ENCODE results near the gene PYCR2.

Gene PYCR2

DNA sequence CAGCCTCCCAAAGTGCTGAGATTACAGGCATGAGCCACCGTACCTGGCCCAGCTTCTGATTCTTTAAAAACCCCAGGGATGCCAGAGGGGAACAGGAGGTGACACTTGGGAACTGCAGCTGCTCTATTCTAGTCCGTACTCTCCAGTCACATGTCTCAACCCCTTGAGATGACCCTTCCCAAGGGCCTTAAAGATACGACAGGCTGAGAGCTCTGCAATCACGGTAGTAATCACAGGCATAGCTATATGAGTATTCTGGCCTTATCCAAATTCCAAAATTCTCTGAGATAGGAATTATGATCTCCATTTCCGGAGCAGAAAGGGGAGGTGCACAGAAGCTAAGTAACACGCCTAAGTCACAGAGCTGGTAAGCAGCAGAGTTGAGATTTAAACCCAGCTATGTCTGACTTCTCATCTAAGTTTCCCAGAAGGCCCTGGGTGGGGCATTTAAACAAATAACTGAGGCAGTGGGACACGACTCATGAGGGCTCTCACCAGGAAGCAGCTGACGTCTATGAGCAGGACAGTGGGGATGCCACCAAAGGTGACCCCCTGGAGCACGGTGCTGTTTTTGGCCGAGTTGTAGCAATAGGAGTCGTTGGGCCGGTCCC, 47.0 kb downstream of the PYCR2 start:
- H3F3A ChIP-seq (ENCODE audit: insufficient read depth) = no peaks in the 10 kb centered on the region
- H2AFZ ChIP-seq (ENCODE audit: low read depth, low read length, severe bottlenecking) = no peak overlapping the region
- no peaks in the 10 kb centered on the region for H4K20me1 ChIP-seq (ENCODE audit: low read depth, low read length)
- no peaks in the 10 kb centered on the region for H3K79me2 ChIP-seq (ENCODE audit: insufficient read depth, low read length)
- H3K9ac ChIP-seq (ENCODE audit: low read length) = no peak overlapping the region
- H3K27ac ChIP-seq (ENCODE audit: low read depth, low read length) = no peak overlapping the region
- H3K9me2 ChIP-seq (replicated peaks; ENCODE audit: insufficient read depth, low read length) = no peaks in the 10 kb centered on the region
- no peaks in the 10 kb centered on the region for H3K9me3 ChIP-seq (ENCODE audit: insufficient read depth, low read length)
- no peaks in the 10 kb centered on the region for H3K27me3 ChIP-seq (ENCODE audit: low read length)
- H3K4me2 ChIP-seq (ENCODE audit: low read depth, low read length, poor library complexity, severe bottlenecking) = no peak overlapping the region
- no peaks in the 10 kb centered on the region for H3K36me3 ChIP-seq (ENCODE audit: low read length)
- H3K4me3 ChIP-seq (ENCODE audit: insufficient read depth, low read length, poor library complexity, severe bottlenecking) = no peak overlapping the region
- TF ChIP-seq, protein P1, sequence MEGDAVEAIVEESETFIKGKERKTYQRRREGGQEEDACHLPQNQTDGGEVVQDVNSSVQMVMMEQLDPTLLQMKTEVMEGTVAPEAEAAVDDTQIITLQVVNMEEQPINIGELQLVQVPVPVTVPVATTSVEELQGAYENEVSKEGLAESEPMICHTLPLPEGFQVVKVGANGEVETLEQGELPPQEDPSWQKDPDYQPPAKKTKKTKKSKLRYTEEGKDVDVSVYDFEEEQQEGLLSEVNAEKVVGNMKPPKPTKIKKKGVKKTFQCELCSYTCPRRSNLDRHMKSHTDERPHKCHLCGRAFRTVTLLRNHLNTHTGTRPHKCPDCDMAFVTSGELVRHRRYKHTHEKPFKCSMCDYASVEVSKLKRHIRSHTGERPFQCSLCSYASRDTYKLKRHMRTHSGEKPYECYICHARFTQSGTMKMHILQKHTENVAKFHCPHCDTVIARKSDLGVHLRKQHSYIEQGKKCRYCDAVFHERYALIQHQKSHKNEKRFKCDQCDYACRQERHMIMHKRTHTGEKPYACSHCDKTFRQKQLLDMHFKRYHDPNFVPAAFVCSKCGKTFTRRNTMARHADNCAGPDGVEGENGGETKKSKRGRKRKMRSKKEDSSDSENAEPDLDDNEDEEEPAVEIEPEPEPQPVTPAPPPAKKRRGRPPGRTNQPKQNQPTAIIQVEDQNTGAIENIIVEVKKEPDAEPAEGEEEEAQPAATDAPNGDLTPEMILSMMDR (IDR thresholded peaks at IDR 0.05; ENCODE audit: insufficient read depth, low read length, poor library complexity, severe bottlenecking) = no peak
- no peak for TF ChIP-seq EZH2phosphoT487 (conservative IDR thresholded peaks at IDR 0.05; ENCODE audit: low read length)

DNA sequence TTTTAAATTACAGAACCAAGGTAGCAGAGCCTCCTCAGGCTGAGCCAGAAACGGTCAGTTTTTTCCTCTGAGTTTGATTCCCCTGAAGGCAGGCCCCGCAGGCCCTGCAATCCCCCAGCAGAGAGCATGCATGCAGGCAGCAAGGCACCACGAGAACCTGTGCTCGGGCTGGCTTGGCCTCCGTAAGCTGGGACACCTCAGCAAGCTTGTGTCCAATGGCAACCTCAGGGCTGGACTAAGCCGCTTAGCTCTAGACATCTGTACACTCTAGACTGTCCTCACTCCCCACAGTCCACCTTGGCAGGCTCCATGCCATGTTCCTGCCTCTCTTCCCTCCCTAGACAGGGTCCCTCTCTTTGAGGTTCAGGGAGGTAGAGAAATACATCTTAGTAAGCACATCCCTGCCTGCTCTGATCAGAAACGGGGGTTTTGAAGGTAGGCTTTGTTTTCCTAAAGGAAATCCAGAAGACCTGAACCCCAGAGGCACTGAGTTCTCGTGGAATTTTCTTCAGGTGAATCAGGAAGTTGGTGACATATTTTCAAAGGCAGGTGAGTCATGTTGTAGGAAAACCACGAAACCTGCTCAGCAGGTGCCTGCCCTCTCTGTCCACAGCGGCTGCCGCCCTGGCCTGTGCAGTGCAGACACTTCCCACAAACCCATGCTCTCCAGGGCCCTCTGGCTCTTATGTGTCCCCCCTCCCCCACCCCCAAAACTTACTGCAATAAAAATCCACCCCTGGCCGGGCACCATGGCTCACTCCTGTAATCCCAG, 48.8 kb downstream of the PYCR2 start:
- Histone ChIP-seq H3K79me2 (ENCODE audit: insufficient read depth, low read length) (no peaks in the 10 kb centered on the region), H3K9ac (ENCODE audit: low read length) (no peak overlapping the region), H3K36me3 (ENCODE audit: low read length) (no peaks in the 10 kb centered on the region), H3K4me3 (ENCODE audit: insufficient read depth, low read length, poor library complexity, severe bottlenecking) (no peak overlapping the region), H3K27me3 (ENCODE audit: low read length) (no peaks in the 10 kb centered on the region), H3K4me2 (ENCODE audit: low read depth, low read length, poor library complexity, severe bottlenecking) (no peak overlapping the region), H4K20me1 (ENCODE audit: low read depth, low read length) (no peaks in the 10 kb centered on the region), H3K9me3 (ENCODE audit: insufficient read depth, low read length) (no peaks in the 10 kb centered on the region), H3K27ac (ENCODE audit: low read depth, low read length) (no peak overlapping the region), H2AFZ (ENCODE audit: low read depth, low read length, severe bottlenecking) (no peak overlapping the region), H3K9me2 (replicated peaks; ENCODE audit: insufficient read depth, low read length) (no peaks in the 10 kb centered on the region), H3F3A (ENCODE audit: insufficient read depth) (no peaks in the 10 kb centered on the region)
- TF ChIP-seq, protein P1 (IDR thresholded peaks at IDR 0.05; ENCODE audit: insufficient read depth, low read length, poor library complexity, severe bottlenecking) = no peak
- no peak for TF ChIP-seq EZH2phosphoT487 (conservative IDR thresholded peaks at IDR 0.05; ENCODE audit: low read length)

DNA sequence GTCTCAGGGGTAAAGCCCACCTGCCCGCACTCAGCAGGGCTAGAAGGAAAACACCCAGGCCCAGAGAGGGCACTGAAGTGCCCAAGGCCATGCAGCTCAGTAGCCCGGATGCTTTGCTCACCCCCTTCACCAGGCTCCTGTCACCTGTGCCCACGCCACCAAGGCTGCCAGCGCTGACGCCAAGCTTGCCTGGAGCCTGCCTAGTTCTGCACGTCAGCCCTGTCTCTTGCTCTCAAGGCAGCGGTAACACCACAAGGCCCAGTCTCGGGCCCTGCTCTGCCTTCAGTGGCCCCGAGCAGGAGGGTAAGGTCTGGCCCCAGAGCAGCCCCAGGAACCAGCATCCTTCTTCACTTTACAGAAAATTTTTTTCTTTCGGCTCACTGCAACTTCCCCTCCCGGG, 49.6 kb downstream of the PYCR2 start:
- H3K4me2 ChIP-seq (ENCODE audit: low read depth, low read length, poor library complexity, severe bottlenecking) = no peak overlapping the region

More for the DNA sequence above, 49.6 kb downstream of the PYCR2 start:
- no peaks in the 10 kb centered on the region for H3K9me3 ChIP-seq (ENCODE audit: insufficient read depth, low read length)
- H3K79me2 ChIP-seq (ENCODE audit: insufficient read depth, low read length) = no peaks in the 10 kb centered on the region
- H3F3A ChIP-seq (ENCODE audit: insufficient read depth) = no peaks in the 10 kb centered on the region
- no peaks in the 10 kb centered on the region for H4K20me1 ChIP-seq (ENCODE audit: low read depth, low read length)
- H3K9ac ChIP-seq (ENCODE audit: low read length) = no peak overlapping the region
- H3K27me3 ChIP-seq (ENCODE audit: low read length) = no peaks in the 10 kb centered on the region
- H3K36me3 ChIP-seq (ENCODE audit: low read length) = no peaks in the 10 kb centered on the region
- TF ChIP-seq, protein P1 (IDR thresholded peaks at IDR 0.05; ENCODE audit: insufficient read depth, low read length, poor library complexity, severe bottlenecking) = no peak
- no peak for TF ChIP-seq EZH2phosphoT487 (conservative IDR thresholded peaks at IDR 0.05; ENCODE audit: low read length)
- no peak overlapping the region for H3K27ac ChIP-seq (ENCODE audit: low read depth, low read length)
- H3K9me2 ChIP-seq (replicated peaks; ENCODE audit: insufficient read depth, low read length) = no peaks in the 10 kb centered on the region
- no peak overlapping the region for H2AFZ ChIP-seq (ENCODE audit: low read depth, low read length, severe bottlenecking)
- H3K4me3 ChIP-seq (ENCODE audit: insufficient read depth, low read length, poor library complexity, severe bottlenecking) = no peak overlapping the region

Measured in SU-DHL-6 (cell line).